HG03135 (cell line): Measurements from ENCODE around the gene ADAM12.
A peak's percentile ranks its signal among the peaks of the same experiment; 100 is the strongest.

Source experiments
- ATAC-seq: cut with Tn5 transposase; IDR thresholded peaks from one replicate; pipeline ENCODE4 v1.9.1; 2021; ENCODE audit warnings: mild to moderate bottlenecking, moderate library complexity; ENCODE audit not compliant: unreplicated experiment

Gene ADAM12

DNA sequence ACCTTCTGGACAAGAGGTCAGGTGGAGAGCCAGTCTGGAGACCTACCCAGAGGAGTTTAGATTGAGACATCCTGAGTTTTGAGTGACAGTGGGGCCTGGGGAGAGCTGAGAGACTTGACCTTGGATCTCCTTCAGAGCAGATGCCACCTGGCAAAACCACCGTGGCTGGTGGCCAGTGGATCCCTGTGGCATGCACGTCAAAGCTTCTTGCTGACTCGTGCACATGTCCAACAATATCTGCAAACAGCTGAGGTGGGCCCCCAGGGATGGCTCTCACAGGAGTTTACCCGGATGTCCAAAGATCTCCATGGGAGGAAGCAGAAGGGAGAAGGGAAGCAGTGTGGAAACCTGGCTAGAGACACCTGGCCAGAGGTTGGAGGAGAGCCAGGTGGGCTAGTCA lies 261.4 kb downstream of the ADAM12 start:
- no peak for ATAC-seq

DNA sequence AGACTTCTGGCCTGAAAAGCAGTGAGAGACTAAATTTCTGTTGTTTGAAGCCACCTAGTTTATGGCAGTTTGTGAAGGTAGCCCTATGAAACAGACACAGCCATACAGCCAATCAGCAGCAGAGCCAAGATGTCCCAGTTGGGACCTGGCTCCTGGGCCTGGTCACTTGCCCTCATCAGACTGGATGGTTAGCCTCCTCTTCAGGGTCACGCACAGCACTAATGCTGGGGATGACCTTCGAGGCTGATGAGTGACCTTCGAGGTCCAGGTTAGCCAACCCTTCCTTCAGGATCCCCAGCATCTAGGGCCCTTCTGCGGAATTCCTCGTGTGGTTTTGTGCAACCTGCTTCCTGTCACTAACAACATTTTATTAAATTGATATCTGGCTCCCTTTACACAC lies 262.3 kb downstream of the ADAM12 start:
- ATAC-seq, result no peak

DNA sequence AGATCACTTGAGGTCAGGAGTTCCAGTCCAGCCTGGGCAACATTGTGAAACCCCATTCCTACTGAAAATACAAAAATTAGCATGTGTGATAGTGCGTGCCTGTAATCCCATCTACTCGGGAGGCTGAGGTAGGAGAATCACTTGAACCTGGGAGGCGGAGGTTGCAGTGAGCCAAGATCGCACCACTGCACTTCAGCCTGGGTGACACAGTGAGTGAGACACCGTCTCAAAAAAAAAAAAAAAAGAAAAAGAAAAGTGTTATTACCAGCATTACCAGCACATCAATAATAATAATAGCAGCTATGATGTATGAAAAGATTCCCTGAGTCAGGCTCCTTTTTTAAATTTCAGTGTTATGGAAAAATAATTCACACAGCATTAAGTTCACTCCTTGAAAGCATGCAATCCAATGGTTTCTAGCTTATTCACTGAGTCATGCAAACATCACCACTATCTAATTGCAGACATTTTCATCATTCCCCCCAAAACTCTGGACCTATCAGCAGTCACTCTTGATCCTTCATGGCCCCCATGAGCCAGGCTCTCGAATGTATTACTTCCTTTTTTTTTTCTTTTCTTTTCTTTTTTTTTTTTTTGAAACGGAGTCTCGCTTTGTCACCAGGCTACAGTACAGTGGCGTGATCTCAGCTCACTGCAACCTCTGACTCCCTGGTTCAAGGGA lies 263.5 kb downstream of the ADAM12 start:
- ATAC-seq, result no peak

DNA sequence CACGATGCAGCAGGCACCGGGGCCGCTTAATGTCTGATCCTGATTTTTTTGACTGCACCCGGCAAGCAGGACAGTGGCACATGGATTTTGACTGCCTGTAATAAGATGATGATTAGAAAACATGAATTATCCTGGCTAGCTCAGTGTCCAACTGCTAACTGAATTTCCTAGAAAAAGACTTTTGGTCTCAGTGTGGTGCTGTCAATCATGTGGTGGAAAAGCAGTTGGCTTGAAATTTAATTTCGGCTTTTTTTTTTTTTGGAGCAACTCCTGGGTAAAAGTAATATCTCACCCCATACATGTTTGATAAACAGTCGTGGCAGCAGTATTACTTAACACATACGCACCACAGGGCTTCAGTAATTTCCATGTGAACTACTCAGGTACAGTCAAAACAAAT lies 264.2 kb downstream of the ADAM12 start:
- no peak for ATAC-seq

DNA sequence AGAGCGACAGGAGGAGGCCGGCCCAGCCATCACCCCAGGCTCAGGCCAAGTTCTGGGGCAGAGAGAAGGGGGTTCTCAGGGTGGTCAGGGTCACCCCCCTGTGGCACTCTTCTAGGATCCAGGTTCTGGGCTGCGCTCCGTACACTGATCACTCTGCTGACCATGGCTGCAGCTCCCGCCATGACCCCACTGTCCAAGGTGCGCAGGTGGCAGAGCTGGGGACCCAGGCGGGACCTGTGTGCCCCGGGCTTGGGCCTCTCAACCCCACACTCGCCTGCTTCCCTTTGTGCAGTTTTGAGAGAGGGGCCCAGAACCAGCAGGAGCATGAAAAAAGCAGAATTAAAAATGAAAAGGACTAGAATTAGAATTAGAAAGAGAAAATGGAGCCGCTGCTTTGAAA lies 264.8 kb downstream of the ADAM12 start:
- ATAC-seq, result no peak

DNA sequence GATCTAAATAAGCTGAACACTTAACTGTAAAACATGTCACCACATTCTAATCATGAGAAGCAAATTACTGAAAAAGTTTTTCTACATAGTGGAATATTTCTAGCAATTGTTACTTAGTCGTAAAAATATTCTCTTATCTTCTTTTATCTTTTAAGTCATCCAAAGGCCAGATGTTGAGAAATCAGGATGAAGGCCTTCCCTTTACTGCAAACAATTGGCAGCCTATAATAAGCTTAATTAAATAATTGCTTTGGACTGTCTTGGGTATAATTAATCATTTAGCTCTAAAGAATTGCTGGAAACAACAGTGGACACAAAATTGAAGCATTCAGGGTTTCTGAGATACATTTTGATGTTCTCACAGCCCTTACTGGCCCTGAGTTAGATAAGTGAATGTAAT lies 265.4 kb downstream of the ADAM12 start:
- ATAC-seq, result no peak

DNA sequence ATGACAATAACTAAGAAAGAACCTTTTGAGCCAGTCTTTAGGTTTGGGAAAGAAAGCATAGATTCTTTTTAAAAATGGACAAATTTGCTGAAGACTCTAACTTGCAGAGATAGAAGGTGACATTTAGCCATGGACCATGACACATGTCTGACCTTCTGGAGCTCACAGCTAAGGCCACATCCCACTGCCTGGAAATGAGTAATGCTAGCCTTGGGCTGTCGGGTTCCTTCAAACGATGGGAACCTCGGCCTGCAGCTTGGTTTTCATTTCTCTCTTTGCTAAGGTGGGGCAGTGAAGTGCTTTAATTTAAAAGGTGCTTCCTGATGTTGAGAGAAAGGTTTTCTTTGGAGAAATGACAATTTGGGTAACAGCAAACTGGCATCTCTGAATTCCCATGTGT lies 268.7 kb downstream of the ADAM12 start:
- ATAC-seq, result no peak

DNA sequence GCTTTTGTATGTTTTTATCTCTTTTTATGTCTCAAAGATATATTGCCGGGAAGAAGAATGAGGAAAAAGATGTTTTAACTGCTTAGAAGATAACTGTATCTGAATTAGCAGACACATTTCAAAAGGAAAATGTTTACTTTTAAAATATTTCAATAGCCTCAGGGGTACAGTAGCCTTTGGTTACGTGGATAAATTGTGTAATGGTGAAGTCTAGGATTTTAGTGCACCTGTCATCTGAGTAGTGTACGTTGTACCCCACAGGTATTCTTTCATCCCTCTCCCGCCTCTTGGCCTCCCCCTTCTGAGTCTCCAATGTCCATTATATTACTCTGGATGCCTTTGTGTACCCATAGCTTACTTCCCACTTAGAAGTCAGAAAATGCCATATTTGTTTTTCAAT lies 269.8 kb downstream of the ADAM12 start:
- no peak for ATAC-seq

DNA sequence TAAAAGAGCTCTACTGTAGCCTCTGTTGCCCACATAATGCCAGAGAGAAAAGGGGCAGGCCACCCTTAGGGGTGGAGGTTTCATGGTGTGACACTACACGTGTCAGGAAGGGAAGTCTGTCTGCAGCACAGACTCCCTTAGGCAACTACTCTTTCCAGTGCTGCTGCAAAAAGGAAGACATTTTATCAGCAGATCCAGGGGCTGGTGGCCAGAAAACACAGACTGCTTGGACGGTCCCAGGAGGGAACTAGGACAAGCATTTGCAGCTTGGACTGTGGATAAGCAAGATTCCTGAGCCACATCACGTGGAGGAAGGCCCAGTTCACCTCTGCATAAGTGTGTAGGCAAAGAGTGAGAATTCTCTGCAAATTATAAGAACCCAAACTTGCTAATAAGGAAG lies 271.1 kb downstream of the ADAM12 start:
- ATAC-seq, result no peak

DNA sequence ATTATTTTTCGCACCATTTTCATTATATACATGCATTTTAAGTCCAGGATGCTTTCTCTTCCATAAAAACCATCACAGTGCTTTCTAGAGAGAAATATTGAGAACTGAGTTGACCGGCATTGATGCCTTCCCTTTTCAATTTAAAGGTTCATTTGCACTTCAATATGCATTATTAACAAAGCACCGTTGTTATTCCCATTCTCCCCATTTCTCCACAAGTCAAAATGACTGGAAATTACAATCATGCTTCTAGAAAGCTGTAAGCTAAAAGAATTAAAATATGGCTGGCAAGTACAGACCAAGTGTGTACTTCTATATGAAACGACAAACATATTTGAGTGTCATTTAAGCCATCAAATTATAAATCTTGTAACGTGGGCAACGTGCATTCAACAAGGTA lies 272.4 kb downstream of the ADAM12 start:
- no peak for ATAC-seq

DNA sequence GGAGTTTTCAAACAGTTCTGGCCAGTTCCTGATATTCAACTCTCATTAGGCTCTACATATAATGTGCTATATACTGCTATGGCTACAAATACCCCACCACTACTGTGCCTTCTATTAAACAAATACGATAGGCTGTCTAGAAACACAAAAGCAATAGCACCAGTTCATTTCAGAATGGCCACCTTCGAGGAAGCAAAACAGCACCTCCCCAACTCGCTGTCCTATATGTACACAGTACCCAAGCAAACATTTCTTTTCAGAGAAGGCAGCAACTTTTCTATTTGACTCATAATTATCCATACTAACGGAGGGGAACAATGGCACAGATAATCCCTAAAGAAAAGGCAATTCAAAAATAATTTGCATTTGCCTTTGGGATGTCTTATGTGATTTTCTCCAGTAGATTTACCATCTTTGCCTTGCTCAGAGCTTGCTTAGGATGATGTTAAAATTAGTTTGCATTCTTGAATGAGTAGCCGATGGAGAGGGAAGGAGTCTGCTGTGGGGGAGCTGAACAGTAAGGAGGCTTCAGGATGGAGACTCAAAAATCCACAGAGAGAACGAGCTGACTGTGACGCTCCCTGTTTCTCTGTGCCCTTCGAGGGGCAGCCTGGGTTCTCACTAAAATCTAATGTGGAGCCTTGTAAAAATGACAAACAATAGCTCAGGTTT lies 273.3 kb downstream of the ADAM12 start:
- ATAC-seq, result no peak

DNA sequence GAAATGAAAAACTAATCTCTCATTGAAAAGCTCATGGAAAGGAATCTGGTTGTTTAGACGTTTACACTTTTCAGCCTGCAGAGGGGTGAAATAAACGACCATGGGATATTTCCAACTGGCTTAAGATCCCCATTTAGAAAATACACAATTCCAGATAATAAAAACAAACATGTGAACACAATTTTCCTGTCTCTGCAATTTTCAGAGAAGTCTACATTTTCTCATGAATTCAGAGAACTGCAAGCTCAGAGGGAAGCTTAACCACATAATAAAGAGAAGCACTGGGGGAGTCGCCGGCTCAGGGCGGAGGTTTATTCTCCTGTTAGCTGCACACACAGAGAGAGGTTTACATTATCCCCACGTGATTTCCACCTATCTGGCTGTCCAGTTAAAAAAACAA lies 276.8 kb downstream of the ADAM12 start:
- ATAC-seq, result no peak

DNA sequence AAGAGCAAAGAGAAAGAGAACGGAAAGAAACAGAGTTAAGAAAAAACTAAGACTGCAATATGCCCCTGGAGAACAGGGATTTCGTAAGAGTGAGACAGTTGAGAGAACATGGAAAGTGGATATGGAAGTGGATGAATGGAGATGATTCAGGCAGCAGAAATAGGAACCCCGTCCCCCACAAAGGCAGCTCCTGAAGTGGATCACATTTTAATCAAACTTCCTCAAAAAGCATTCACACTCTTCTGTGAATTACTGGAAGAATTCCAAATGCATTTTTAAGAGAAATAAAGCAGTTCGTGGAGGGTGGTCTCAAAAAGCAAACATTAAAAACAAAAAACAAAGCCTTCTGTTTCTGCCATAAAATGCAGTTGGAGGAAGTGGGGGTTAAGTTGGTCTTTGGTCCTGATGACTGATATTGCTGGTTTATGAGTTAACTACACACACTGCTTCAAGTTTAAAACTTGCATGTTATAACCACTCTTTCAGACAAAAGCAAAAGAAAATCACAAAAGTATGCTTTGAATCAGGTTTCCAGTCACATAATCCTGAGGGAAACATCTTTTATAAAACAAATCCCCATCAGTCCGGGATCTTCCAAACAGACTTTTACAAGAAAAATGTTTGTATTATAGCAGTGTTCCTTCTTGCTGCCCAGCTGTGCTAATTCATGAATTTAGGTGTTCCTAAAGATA lies 277.6 kb downstream of the ADAM12 start:
- ATAC-seq, result no peak

DNA sequence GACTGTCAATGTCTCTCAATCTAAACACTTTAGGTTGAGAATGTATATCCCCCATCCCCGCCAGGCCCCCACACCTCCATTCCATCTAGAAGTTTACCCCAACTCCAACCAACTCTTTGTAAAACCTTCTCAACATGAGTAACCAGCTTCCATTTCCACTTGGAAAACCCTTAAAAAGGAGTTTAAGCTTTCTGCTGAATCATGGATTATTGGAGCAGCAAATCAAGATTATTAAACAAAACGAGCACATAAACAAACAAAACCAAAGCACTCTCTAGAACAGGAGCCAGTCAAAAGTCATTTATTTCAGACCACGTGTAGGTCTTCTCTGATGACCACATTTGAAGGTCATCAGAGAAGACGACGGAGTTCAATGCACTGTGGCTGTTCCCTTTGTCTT lies 278.4 kb downstream of the ADAM12 start:
- ATAC-seq, result no peak

DNA sequence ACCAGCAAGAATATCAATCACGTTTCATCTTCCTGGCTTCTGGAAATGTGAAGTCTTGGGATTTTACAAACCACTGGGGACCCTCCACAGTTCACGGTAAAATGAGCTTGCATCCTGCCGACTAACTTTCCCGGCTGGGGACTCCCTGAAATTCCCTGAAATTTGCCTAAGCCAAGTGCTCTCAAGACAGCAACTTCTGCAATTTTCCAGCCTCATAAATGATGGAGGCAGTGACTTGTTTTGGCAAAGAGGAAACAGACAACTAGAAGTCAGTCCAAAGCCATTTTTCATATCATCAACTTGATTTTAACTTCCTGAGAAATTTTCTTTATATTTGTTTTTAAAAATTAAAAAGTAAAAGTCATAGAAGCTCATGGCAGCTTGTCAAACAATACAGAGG lies 279.6 kb downstream of the ADAM12 start:
- ATAC-seq, result no peak

DNA sequence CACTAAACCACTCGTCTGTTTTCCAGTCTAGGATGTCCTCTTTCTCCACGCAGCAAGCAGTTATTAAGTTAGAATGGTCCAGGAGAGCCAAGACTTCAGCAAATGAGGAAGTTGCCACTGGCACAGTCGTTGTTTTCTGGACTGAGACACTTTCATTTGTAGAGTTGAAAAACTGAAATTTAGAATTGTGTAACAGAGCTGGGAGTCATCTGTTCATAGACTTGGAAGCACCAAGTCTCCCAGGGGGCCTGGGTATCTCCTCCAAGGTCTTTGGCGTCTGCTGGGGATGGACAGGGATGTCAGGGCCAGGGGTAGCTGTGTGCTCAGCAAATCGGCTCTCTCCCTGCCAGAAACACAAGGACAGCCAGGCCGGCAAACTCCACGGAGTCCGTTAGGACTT lies 283.5 kb downstream of the ADAM12 start:
- ATAC-seq, result no peak

DNA sequence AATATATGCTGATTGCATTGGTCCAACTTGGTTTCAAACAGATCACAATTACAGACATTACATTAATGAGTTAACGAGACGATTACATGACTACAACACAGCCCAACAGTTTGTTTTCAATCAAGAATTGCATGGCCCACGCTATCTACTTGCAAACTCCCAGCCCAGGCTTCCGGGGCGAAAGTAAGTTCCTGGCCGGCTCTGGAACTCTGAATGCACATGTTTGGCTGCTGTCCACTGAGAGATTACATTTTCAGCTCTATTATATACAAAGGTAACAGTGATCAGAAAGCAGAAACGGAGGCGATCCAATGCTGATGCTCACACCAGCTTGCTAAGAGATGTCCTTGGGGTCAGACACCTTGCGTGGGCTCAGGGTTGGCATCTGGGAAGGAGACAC lies 285.6 kb downstream of the ADAM12 start:
- no peak for ATAC-seq

DNA sequence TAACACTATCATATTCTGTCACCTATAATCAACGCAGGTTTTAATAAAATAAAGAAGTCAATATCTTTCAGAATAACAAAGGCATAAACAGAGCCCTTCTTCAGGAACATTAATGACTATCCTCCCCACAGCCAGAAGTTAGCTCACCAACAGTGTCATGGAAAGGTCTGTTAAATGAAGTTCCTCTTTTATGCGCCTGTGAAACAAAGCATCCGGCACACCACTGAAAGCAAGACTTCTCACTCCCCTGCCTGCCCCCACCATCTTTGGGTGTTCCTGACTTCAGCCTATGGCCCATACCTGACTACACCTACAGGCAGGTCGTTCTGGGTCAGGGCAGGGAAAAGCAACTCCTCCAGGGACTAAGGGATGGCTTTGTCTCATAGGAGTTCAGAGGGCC lies 286.5 kb downstream of the ADAM12 start:
- ATAC-seq, result peak; percentile 96

DNA sequence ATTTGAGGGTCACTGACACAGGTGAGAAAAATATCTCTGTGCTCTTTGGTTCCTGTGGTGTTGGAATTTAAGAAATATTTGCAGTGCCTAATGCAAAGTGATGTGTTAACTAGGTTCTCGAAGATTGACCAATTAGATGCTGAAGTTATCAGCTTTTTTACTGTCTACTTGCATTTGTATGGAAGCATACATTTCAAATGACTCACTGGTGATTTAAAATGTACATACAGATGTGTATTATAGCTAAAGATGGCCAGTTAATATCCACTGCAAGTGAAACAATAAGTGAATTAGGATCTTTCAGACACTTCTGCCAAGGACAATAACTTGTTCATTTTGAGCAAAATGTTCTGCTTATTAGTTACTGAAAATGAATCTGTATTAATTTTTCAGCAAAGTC lies 287.0 kb downstream of the ADAM12 start:
- no peak for ATAC-seq

DNA sequence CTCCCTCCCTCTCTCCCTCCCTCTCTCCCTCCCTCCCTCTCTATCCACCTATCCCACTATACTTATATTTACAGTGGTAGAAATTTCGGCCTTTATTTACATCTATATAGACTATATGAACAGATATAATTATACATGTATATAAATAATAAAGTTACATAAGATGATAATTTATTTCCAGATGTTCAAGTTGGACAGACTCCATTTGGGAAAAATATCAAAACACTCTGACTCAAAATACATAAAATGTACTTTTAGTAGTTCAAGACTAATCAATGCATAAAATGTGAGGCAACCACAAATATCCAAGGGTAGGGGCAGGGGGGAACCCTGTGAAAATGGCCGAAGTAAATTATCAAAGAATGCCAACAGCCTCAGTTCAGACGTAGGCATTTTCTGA lies 288.9 kb downstream of the ADAM12 start:
- no peak for ATAC-seq

DNA sequence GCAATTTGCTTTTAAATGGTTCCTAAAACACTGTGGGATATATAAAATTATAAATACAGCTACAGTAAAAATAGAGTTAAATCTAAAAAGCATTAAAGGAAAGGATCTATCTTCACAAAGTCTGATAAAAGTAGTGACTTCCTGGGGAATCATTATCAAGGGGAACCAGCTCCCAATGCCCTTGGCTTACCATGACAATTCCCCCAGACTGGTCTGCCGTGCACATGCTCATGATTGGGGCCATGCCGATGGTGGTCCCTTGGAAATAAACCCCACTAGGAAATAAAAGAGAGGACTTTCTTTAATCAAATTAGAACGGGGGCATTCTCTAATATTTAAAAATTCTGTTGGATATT lies 290.1 kb downstream of the ADAM12 start:
- no peak for ATAC-seq

DNA sequence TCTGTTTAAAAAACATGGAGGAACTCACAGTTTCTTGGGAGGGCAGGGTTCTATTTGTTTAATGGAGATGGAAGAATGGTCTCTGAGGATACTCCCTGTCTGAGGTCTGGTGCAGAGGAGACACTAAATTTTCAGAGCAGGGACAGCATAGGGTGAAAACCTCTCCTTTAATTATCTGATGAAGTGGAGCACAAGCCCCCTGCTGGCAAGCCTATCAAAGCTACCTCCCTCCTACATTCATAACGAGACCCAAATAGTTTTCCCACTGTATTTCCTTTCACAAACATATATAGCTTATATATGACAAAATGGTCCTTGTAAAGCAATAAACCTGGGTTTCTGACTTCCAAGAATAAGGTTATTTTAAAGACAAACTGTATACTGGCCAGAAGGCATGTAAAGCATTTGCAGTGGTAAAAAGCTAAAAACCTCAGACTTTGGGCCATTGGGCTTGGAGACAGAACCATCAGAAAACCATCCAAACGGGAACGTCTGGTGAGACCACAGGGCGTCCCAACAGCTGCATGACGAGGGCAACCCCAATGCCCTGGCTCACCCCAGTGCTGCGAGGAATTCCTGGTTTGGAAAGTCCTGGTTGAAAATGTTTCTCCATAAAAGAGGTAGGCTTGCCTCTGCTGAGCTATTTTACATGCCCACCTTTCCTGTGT lies 290.6 kb downstream of the ADAM12 start:
- ATAC-seq, result no peak
